GM12878 (cell line): ENCODE results near the gene BRCA1. TPM values are rescaled to one million over a fixed set of nuclear protein-coding genes. Genes with fewer than 3 reads are reported as not detected.

Experiments
- BCL3 ChIP-seq: IDR thresholded peaks from 2 replicates; pipeline ENCODE4 v1.6.1; 2011; ENCODE audit warnings: borderline replicate concordance, low read depth, mild to moderate bottlenecking, moderate library complexity, low read length; ENCODE audit not compliant: insufficient read depth, poor library complexity, severe bottlenecking
- BCLAF1 ChIP-seq: fragments of 450-650 bp; IDR thresholded peaks from 2 replicates; pipeline ENCODE4 v1.6.1; 2017; ENCODE audit warnings: antibody characterized with exemption, mild to moderate bottlenecking, moderate library complexity
- BHLHE40 ChIP-seq, 2 experiments: fragments of 450-650 bp in 1 of 2; IDR thresholded peaks; 2 replicates each; pipeline ENCODE4 v1.6.1; 2011 to 2017; ENCODE audit warnings: low read depth in 2 of 2, borderline replicate concordance in 1 of 2, improper control_type of control experiment in 1 of 2, low read length in 1 of 2, mild to moderate bottlenecking in 1 of 2
- CEBPB ChIP-seq, 2 experiments: fragments of 150-350 bp in 1 of 2; IDR thresholded peaks; 2 replicates each; pipeline ENCODE4 v1.6.1; 2012 to 2014; ENCODE audit warnings: low read depth in 2 of 2, low read length in 2 of 2, borderline replicate concordance in 1 of 2, inconsistent platforms in 1 of 2
- CREB1 ChIP-seq: IDR thresholded peaks from 2 replicates; pipeline ENCODE4 v1.6.1; 2012; ENCODE audit warnings: low read depth, mild to moderate bottlenecking, inconsistent platforms
- DPF2 ChIP-seq: fragments of 450-650 bp; IDR thresholded peaks from 2 replicates; pipeline ENCODE4 v1.6.1; 2017; ENCODE audit warnings: mild to moderate bottlenecking
- E2F8 ChIP-seq: fragments of 450-650 bp; IDR thresholded peaks from 2 replicates; pipeline ENCODE4 v1.6.1; 2018; ENCODE audit warnings: mild to moderate bottlenecking, low read depth, moderate library complexity; ENCODE audit not compliant: partially characterized antibody
- EZH2 ChIP-seq: IDR thresholded peaks from 2 replicates; pipeline ENCODE4 v1.6.1; 2012; ENCODE audit warnings: low read depth, mild to moderate bottlenecking, control low read depth, inconsistent platforms, low read length, borderline replicate concordance; ENCODE audit not compliant: control insufficient read depth
- NFYA ChIP-seq: IDR thresholded peaks from 2 replicates; pipeline ENCODE4 v1.6.1; 2011; ENCODE audit warnings: low read depth, mild to moderate bottlenecking, low read length, improper control_type of control experiment, borderline replicate concordance
- NR2F1 ChIP-seq: fragments of 450-650 bp; conservative IDR thresholded peaks from 2 replicates; pipeline ENCODE4 v1.6.1; 2017; ENCODE audit warnings: mild to moderate bottlenecking
- PBX3 ChIP-seq: IDR thresholded peaks from 2 replicates; pipeline ENCODE4 v1.6.1; 2011; ENCODE audit warnings: mild to moderate bottlenecking, low read depth, low read length, moderate library complexity; ENCODE audit not compliant: insufficient replicate concordance
- POLR2AphosphoS5 ChIP-seq: IDR thresholded peaks from 2 replicates; pipeline ENCODE4 v1.6.1; 2011; ENCODE audit warnings: mild to moderate bottlenecking, low read length, inconsistent platforms
- RAD51 ChIP-seq: fragments of 450-650 bp; IDR thresholded peaks from 2 replicates; pipeline ENCODE4 v1.6.1; 2016; ENCODE audit warnings: moderate library complexity, mild to moderate bottlenecking, inconsistent platforms
- RFX5 ChIP-seq: IDR thresholded peaks from 2 replicates; pipeline ENCODE4 v1.6.1; 2011; ENCODE audit warnings: low read depth, low read length, improper control_type of control experiment
- SKIL ChIP-seq: fragments of 450-650 bp; IDR thresholded peaks from 2 replicates; pipeline ENCODE4 v1.6.1; 2017; ENCODE audit warnings: mild to moderate bottlenecking, low read depth, inconsistent platforms; ENCODE audit not compliant: poor library complexity, severe bottlenecking
- YY1 ChIP-seq: IDR thresholded peaks from 2 replicates; pipeline ENCODE4 v1.6.1; 2011; ENCODE audit warnings: low read depth, mild to moderate bottlenecking, low read length
- ZNF207 ChIP-seq: fragments of 450-650 bp; IDR thresholded peaks from 2 replicates; pipeline ENCODE4 v1.6.1; 2014; ENCODE audit warnings: antibody characterized with exemption, mild to moderate bottlenecking, borderline replicate concordance
- ZNF217 ChIP-seq: fragments of 450-650 bp; IDR thresholded peaks from 2 replicates; pipeline ENCODE4 v1.6.1; 2017; ENCODE audit warnings: antibody characterized with exemption, mild to moderate bottlenecking
- polyA plus RNA-seq, 11 experiments: library from polyadenylated mRNA; depleted of rRNA in 4 of 11; unstranded in 6 of 11; stranded (reverse) in 5 of 11; fragments of >200 nt; fragmentation: Nextera tagmentation in 4 of 11; fragmentation: Illumina TruSeq in 1 of 11; extraction: Ambion mirVana in 4 of 11; extraction: Trizol in 1 of 11; gene quantifications; 1 replicate in 1 of 11; 2 replicates in 10 of 11; pipeline versions ENCODE4 v1.2.1 to v1.2.3, GENCODE V29; 2011 to 2016; ENCODE audit warnings: inconsistent platforms in 2 of 11, missing spikeins in 2 of 11, low read depth in 1 of 11
- total RNA-seq, 4 experiments: library from RNA; depleted of rRNA in 3 of 4; stranded (reverse); fragments of >200 nt in 3 of 4; fragmentation: Illumina TruSeq in 1 of 4; extraction: Trizol in 1 of 4; gene quantifications; 2 replicates each; pipeline versions ENCODE4 v1.2.1 to v1.2.3, GENCODE V29; 2013 to 2021

BRCA1 gene
- total and polyA plus RNA-seq, 10 of the 15 experiments (the other 5 are each of a cell fraction or from before 2014, with no cell fraction given) = 16.8 to 71.2 (median 44.2) TPM

GRCh38 chr17:43021741-43022512, 103.2 kb downstream of the BRCA1 start, which contains the start of gene VAT1 (continued):
- TF ChIP-seq BCLAF1 (no peak), PBX3 (peak; percentile 51), SKIL (no peak), YY1 (no peak), RFX5 (no peak), RAD51 (no peak), NFYA (no peak), CEBPB (IDR thresholded peaks at IDR 0.05; ENCODE audit: borderline replicate concordance in 1 of 2, low read depth in 2 of 2, low read length in 2 of 2) (no peak), BCL3 (no peak), POLR2AphosphoS5 (no peak), NR2F1 (0 out of 2 replicates have a peak, but pooled peaks have one; percentile 14), ZNF217 (no peak), ZNF207 (no peak), DPF2 (peak; percentile 63; the same call in 1 of the 2 replicates), EZH2 (no peak), CREB1 (no peak), E2F8 (no peak), BHLHE40 (IDR thresholded peaks at IDR 0.05; ENCODE audit: borderline replicate concordance in 1 of 2, low read depth in 2 of 2, low read length in 1 of 2) (peak in 1 of 2 experiments; percentile 24; a peak in 1 of 4 replicates)
